MG63 (cell line): ENCODE results near the gene AGMO. TPM values are rescaled to one million over a fixed set of nuclear protein-coding genes. Genes with fewer than 3 reads are reported as not detected.

Experiments
- DNase-seq: peaks from one replicate; pipeline ENCODE4 v3.0.0-alpha.2; 2020
- H3K27me3 ChIP-seq: fragments of 250-450 bp; sonication (Bioruptor Pico); 2 replicates; pipeline ENCODE4 v1.5.1; 2020; ENCODE audit warnings: mild to moderate bottlenecking, moderate library complexity
- H3K36me3 ChIP-seq: fragments of 250-450 bp; sonication (Bioruptor Pico); 2 replicates; pipeline ENCODE4 v1.5.1; 2020; ENCODE audit warnings: mild to moderate bottlenecking, moderate library complexity
- H3K4me3 ChIP-seq: fragments of 250-450 bp; sonication (Bioruptor Pico); 2 replicates; pipeline ENCODE4 v1.5.1; 2020; ENCODE audit warnings: mild to moderate bottlenecking, moderate library complexity
- H3K9me3 ChIP-seq: fragments of 250-450 bp; sonication (Bioruptor Pico); 2 replicates; pipeline ENCODE4 v1.5.1; 2020; ENCODE audit warnings: mild to moderate bottlenecking, moderate library complexity
- total RNA-seq: library from RNA; depleted of rRNA; stranded (reverse); fragments of >200 nt; shearing (Covaris generic); gene quantifications from 2 replicates; pipeline ENCODE4 v1.2.3, GENCODE V29; 2014; ENCODE audit warnings: low replicate concordance

Gene AGMO
- total RNA-seq, 1 experiment from 2014 or later: not detected

GRCh38 chr7:15288741-15289140 is 273.1 kb downstream of the AGMO start:
- no peak overlapping the region for H3K4me3 ChIP-seq
- DNase-seq: no peak
- H3K9me3 ChIP-seq: no peaks in the 10 kb centered on the region
- no peaks in the 10 kb centered on the region for H3K36me3 ChIP-seq
- H3K27me3 ChIP-seq: no peaks in the 10 kb centered on the region

GRCh38 chr7:15284396-15284795 is 277.4 kb downstream of the AGMO start:
- no peak overlapping the region for H3K4me3 ChIP-seq
- no peaks in the 10 kb centered on the region for H3K36me3 ChIP-seq
- no peak for DNase-seq
- peaks cover 12% of the 10 kb centered on the region for H3K9me3 ChIP-seq
- no peaks in the 10 kb centered on the region for H3K27me3 ChIP-seq

DNA sequence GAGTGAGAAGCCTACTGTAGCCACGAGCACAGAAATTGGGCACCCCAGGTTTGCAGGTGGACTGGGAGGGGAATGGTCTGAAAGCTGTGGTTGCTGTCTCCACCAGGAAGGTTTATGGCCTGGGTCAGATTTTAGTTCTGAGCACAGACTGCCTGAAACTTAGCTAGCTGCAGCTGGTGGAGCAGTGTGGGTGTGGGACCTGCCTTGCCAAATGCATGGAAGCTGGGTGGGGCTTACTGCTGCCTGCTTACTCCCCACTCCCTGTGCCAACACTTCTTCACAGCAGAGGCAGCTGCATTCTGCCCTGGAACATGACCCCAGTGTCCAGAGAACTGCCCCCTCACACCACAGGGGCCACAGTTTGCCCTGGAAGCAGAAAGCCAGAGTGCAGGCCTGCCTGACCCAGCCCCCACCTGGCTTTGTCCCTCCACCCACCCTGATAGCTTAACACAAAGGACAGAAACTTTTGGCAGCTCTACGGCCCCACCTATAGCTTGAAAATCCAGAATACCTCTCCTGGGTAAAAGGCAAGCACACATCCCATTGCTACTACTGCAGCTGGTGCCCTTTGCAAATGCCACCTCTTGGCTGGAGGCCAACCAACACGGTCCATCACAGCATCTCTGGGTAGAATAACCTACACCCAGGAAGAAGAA is 281.6 kb downstream of the AGMO start:
- peak; percentile 5 for DNase-seq
- Histone ChIP-seq H3K9me3 (peaks cover 24% of the 10 kb centered on the region), H3K36me3 (no peaks in the 10 kb centered on the region), H3K27me3 (no peaks in the 10 kb centered on the region), H3K4me3 (no peak overlapping the region)

DNA sequence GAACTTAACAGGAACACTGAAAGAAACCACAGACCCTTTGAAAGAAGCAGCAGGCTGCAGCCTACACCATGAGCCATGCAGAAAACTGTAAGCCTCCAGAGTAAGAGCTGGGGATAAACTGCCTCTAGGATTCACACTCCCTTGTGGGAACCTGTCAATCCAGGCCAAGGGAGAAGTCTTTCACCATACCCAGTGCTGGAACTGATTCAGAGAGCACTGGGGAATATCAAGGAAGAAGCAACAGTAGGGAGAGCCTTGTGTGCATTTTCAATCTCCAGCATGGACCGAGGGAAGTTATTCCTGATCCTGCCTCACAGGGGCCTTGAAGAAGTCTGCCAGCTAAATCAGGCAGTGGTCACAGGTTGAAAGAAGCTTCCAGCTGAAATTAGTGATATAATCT is 282.2 kb downstream of the AGMO start:
- H3K9me3 ChIP-seq: peaks cover 29% of the 10 kb centered on the region
- no peak overlapping the region for H3K4me3 ChIP-seq
- no peaks in the 10 kb centered on the region for H3K36me3 ChIP-seq
- no peaks in the 10 kb centered on the region for H3K27me3 ChIP-seq
- DNase-seq: no peak

DNA sequence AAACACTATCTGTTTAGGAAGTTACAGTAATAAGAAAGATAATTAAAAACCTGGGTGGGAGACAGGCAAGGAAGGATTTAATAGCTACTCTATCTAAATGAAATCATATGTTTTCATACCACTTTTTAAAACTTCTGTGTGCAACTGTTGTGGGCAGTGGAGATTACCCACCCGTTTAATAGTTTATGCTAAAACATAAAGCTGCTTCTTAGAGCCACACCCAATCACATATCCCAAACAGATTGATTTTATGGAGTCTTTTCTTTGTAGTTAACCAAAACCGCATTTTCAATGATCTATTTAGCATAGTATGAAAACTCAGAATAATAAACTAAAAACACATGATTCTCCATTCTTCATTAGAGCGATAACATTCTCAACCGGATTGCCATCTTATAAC is 304.1 kb downstream of the AGMO start:
- Histone ChIP-seq H3K4me3 (no peak overlapping the region), H3K9me3 (no peaks in the 10 kb centered on the region), H3K36me3 (no peaks in the 10 kb centered on the region), H3K27me3 (no peaks in the 10 kb centered on the region)
- no peak for DNase-seq

DNA sequence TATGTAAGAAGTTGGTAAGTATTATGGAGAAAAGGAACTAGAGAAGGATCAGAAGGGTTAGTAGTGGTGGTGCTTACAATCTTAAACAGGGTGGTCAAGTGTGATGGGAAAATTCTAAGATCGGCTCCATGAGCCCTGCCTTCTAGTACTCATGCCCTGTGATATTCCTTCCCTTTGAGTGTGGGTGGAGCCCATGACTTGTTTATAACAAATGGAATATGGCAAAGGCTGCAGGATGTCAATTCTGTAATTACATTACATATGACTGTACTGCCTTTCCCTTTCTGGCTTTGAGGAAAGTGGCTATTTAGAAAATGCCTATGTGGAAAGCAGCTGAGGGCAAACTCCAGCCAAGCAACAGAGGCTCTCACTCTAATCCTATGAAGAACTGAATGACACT is 309.6 kb downstream of the AGMO start:
- H3K27me3 ChIP-seq: no peaks in the 10 kb centered on the region
- no peaks in the 10 kb centered on the region for H3K9me3 ChIP-seq
- no peaks in the 10 kb centered on the region for H3K36me3 ChIP-seq

GRCh38 chr7:15248514-15248913 is 313.3 kb downstream of the AGMO start:
- Histone ChIP-seq H3K27me3 (no peaks in the 10 kb centered on the region), H3K4me3 (no peak overlapping the region), H3K9me3 (no peaks in the 10 kb centered on the region), H3K36me3 (no peaks in the 10 kb centered on the region)
- no peak for DNase-seq

More for the DNA sequence above, 309.6 kb downstream of the AGMO start:
- no peak for DNase-seq
- no peak overlapping the region for H3K4me3 ChIP-seq

DNA sequence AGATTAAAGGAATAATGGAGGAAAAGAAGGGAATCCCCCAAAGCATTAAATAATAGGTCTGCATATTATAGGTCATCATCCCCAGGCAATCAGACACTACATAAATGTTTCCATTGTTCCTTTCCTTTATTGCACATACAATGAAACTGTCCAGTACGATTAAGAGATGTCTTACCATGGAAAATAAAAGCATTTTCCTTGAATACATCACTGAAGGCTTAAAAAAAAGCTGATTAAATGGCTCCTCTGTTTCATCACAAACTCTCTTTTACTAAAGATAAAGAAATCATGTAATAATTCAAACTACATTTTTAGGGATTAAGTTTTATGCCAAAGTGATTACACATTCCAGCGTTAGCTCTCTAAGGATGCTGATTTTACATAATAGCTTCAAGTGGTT is 316.0 kb downstream of the AGMO start:
- Histone ChIP-seq H3K27me3 (no peaks in the 10 kb centered on the region), H3K9me3 (no peaks in the 10 kb centered on the region), H3K4me3 (no peak overlapping the region), H3K36me3 (no peaks in the 10 kb centered on the region)
- no peak for DNase-seq

DNA sequence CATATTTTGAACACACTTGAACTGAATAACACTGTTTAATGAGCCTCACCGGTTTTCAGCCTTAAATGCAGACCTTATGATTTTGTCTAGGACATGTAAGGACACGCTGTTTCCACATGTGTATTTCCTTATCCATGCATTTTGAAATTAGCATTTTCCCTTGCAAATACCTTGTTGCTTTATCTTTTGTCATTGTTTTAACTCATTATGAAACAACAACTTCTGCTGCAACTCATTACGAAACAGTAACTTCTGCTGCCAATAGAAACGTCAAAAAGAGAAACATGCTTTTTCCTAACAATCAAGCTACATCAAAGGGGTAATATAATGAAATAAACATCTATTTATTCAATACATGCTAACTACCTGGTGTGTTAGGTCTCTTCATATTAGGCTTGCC is 322.0 kb downstream of the AGMO start:
- Histone ChIP-seq H3K36me3 (no peaks in the 10 kb centered on the region), H3K4me3 (no peak overlapping the region), H3K9me3 (no peaks in the 10 kb centered on the region; the same call in 1 of the 2 replicates), H3K27me3 (no peaks in the 10 kb centered on the region)
- no peak for DNase-seq

- no peaks in the 10 kb centered on the region; the same call in 1 of the 2 replicates for H3K9me3 ChIP-seq
- H3K27me3 ChIP-seq: no peaks in the 10 kb centered on the region
- DNase-seq: no peak
- H3K4me3 ChIP-seq: no peak overlapping the region
- H3K36me3 ChIP-seq: no peaks in the 10 kb centered on the region
Measured at GRCh38 chr7:15236952-15237351, 324.9 kb downstream of the AGMO start.

DNA sequence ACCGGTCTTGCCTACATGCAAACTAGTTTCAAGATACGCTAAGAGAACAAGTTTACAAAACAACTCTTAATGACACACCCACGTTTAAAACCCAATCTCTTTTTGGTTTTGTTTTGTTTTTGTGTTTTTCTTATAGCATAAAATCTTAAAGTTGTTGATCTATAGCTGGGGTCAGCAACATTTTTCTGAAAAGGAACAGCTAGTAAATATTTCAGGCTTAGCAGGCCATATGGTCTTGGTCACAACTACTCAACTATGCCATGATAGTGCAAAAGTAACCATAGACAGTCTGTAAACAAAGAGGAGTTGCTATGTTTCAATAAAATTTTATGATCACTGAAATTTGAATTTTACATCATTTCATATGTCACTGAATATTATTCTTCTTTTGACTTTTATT is 327.4 kb downstream of the AGMO start:
- H3K9me3 ChIP-seq: no peaks in the 10 kb centered on the region; the same call in 1 of the 2 replicates
- no peak for DNase-seq
- H3K4me3 ChIP-seq: no peak overlapping the region
- H3K27me3 ChIP-seq: no peaks in the 10 kb centered on the region
- no peaks in the 10 kb centered on the region for H3K36me3 ChIP-seq

- no peak for DNase-seq
- Histone ChIP-seq H3K9me3 (no peaks in the 10 kb centered on the region; the same call in none of the 2 replicates), H3K36me3 (no peaks in the 10 kb centered on the region), H3K27me3 (no peaks in the 10 kb centered on the region), H3K4me3 (no peak overlapping the region)
Measured at GRCh38 chr7:15228831-15229230, 333.0 kb downstream of the AGMO start.

DNA sequence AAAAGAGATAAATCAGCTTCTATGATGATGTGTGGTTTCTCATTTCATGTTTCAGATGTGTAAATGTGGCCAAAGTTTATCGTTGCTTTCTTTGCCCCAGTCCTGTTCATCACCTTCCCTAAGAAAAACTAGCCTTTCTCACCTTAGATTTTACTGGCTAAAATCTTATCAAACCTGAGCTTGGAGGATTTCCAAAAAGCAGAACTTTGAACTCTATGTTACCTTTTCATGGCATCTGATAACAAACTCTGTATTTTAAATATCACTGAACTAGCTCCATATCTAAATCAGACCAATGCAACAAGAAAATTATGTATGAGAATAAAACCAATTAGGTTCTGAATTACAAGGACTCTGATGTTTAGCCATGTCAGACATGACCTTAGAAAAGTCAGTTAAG is 335.8 kb downstream of the AGMO start:
- no peaks in the 10 kb centered on the region for H3K27me3 ChIP-seq
- no peaks in the 10 kb centered on the region for H3K36me3 ChIP-seq
- no peak overlapping the region for H3K4me3 ChIP-seq
- no peaks in the 10 kb centered on the region; the same call in none of the 2 replicates for H3K9me3 ChIP-seq
- DNase-seq: no peak

DNA sequence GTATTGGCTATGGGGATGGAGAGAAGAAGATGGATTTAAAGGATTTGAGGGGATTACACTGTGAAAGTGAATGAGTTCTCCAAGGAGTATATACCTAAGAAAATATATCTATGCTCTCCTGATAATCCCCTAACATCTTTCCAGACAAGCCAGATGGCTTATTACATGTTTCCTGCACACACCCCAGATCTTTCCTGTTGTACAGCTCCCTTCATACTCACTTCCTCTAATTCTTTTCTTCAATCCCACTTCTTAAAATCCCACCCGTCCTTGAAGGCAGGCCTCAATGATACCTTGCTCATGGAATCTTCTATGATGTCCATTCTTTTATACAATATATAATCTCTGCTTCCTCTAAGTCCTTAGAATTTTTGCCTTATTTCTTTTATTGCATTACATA is 342.1 kb downstream of the AGMO start:
- Histone ChIP-seq H3K9me3 (no peaks in the 10 kb centered on the region; the same call in none of the 2 replicates), H3K36me3 (no peaks in the 10 kb centered on the region), H3K4me3 (no peak overlapping the region), H3K27me3 (no peaks in the 10 kb centered on the region)
- DNase-seq: no peak

DNA sequence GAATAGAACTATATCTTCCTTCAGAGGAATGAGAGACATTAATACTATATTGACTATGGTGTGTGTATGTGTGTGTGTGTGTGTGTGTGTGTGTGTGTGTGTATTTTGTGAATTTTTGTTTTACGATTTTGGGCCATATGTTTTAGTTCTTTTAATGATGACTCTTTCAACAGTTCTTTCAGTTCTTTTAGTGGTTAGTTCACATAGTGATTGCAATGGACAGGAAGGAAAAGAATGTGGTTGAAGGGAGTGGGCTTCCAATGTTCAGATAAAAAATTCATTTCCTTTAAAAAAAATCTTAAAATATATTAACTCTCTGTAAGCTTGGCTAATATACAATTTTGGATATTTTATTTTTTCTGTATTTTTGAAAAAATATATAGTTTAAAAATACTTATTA is 343.6 kb downstream of the AGMO start:
- no peak for DNase-seq
- Histone ChIP-seq H3K9me3 (no peaks in the 10 kb centered on the region), H3K36me3 (no peaks in the 10 kb centered on the region), H3K4me3 (no peak overlapping the region), H3K27me3 (no peaks in the 10 kb centered on the region)

DNA sequence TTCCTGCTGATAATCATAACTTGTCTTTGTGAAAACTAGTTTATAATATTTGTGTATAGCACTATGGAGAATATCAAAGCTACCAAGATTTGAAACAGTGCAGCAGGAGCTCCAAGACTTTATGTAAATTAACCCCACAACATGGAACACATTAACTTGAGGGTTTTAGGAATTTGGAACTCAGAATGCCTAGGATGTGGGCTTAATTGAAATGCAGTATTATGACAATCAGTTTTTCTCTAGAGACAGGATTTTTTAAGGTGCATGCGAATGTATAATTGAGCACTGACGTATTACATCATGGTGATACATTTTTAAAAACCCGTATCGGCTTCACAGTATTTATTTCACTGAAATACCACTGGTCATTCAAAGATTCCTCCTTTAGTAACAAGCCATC is 346.2 kb downstream of the AGMO start:
- H3K27me3 ChIP-seq: no peaks in the 10 kb centered on the region
- H3K36me3 ChIP-seq: no peaks in the 10 kb centered on the region
- DNase-seq: no peak

GRCh38 chr7:15214976-15215375 is 346.8 kb downstream of the AGMO start:
- no peaks in the 10 kb centered on the region for H3K9me3 ChIP-seq
- DNase-seq: no peak
- no peaks in the 10 kb centered on the region for H3K36me3 ChIP-seq
- no peak overlapping the region for H3K4me3 ChIP-seq
- H3K27me3 ChIP-seq: no peaks in the 10 kb centered on the region

More for the DNA sequence above, 346.2 kb downstream of the AGMO start:
- Histone ChIP-seq H3K4me3 (no peak overlapping the region), H3K9me3 (no peaks in the 10 kb centered on the region)

DNA sequence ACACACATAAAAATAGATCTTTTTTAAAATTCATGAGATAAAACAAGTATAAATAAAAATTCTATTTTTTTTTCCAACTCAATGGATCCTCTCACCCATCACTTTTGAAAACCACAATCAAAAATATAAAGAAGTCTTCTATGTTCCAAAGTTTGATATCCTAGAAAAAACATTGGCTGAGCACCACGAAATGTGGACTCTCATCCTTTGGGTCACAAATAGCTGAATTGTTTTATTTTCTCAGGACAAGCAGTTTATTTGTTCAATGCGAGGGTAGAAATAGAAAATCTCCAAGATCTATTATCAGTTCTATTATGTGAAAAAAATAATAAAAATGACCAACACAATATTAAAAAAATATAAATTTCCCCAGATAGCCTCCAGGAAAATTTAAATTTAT is 348.7 kb downstream of the AGMO start:
- no peak for DNase-seq
- Histone ChIP-seq H3K9me3 (no peaks in the 10 kb centered on the region), H3K4me3 (no peak overlapping the region), H3K36me3 (no peaks in the 10 kb centered on the region), H3K27me3 (no peaks in the 10 kb centered on the region)
